A549 (cell line): ENCODE measurements around the gene VPS26A. TPM values are rescaled to one million over a fixed set of nuclear protein-coding genes. Genes with fewer than 3 reads are reported as not detected.

Experiments
- ATOH8 ChIP-seq: fragments of 250-450 bp; sonication (Bioruptor Pico); IDR thresholded peaks from 2 replicates; pipeline ENCODE4 v1.5.0; 2020; ENCODE audit warnings: low read depth, mild to moderate bottlenecking, moderate library complexity
- BCL3 ChIP-seq: fragments of >200 bp; sonication (Bioruptor Twin); formaldehyde crosslinking; IDR thresholded peaks from 3 replicates; pipeline ENCODE4 v1.6.1; 2016
- BHLHE40 ChIP-seq: IDR thresholded peaks from 2 replicates; pipeline ENCODE4 v1.6.1; 2012; ENCODE audit warnings: low read depth, low read length, inconsistent platforms
- CBX2 ChIP-seq: fragments of 200-600 bp; sonication (generic); IDR thresholded peaks from 2 replicates; pipeline ENCODE4 v1.6.1; 2016; ENCODE audit warnings: low read depth, mild to moderate bottlenecking, borderline replicate concordance
- CBX8 ChIP-seq: fragments of 200-600 bp; sonication (generic); IDR thresholded peaks from 2 replicates; pipeline ENCODE4 v1.6.1; 2016
- CHD2 ChIP-seq: fragments of 150-350 bp; IDR thresholded peaks from 2 replicates; pipeline ENCODE4 v1.6.1; 2014; ENCODE audit warnings: low read length; ENCODE audit not compliant: partially characterized antibody
- EHF ChIP-seq: fragments of 250-450 bp; sonication (Bioruptor Pico); IDR thresholded peaks from 2 replicates; pipeline ENCODE4 v1.5.0; 2020; ENCODE audit warnings: mild to moderate bottlenecking
- EHMT2 ChIP-seq: fragments of 200-600 bp; sonication (generic); IDR thresholded peaks from 2 replicates; pipeline ENCODE4 v1.6.1; 2016; ENCODE audit warnings: antibody characterized with exemption, low read depth, mild to moderate bottlenecking, moderate library complexity
- ELK1 ChIP-seq: fragments of 150-350 bp; IDR thresholded peaks from 2 replicates; pipeline ENCODE4 v1.6.1; 2014; ENCODE audit warnings: low read depth, mild to moderate bottlenecking, low read length
- EP300 ChIP-seq, 2 experiments: fragments of >200 bp; sonication (Bioruptor Twin); formaldehyde crosslinking; IDR thresholded peaks; 2 replicates in 1 of 2; 3 replicates in 1 of 2; pipeline ENCODE4 v1.6.1; 2016 to 2017
- FOSB ChIP-seq: fragments of 250-450 bp; sonication (Bioruptor Pico); IDR thresholded peaks from 2 replicates; pipeline ENCODE4 v1.5.0; 2020; ENCODE audit warnings: mild to moderate bottlenecking, moderate library complexity
- FOXS1 ChIP-seq: fragments of 250-450 bp; sonication (Bioruptor Pico); IDR thresholded peaks from 2 replicates; pipeline ENCODE4 v1.5.0; 2020; ENCODE audit warnings: mild to moderate bottlenecking, moderate library complexity
- HEYL ChIP-seq: fragments of 250-450 bp; sonication (Bioruptor Pico); IDR thresholded peaks from 2 replicates; pipeline ENCODE4 v1.8.0; 2021; ENCODE audit warnings: mild to moderate bottlenecking, moderate library complexity
- HMGXB4 ChIP-seq: fragments of 250-450 bp; sonication (Bioruptor Pico); IDR thresholded peaks from 2 replicates; pipeline ENCODE4 v1.5.0; 2021; ENCODE audit warnings: mild to moderate bottlenecking, moderate library complexity, borderline replicate concordance
- HOXA7 ChIP-seq: fragments of 250-450 bp; sonication (Bioruptor Pico); IDR thresholded peaks from 2 replicates; pipeline ENCODE4 v1.5.0; 2020; ENCODE audit warnings: mild to moderate bottlenecking, moderate library complexity
- HOXB13 ChIP-seq: fragments of 250-450 bp; sonication (Bioruptor Pico); IDR thresholded peaks from 2 replicates; pipeline ENCODE4 v1.5.0; 2020; ENCODE audit warnings: low read depth, mild to moderate bottlenecking, moderate library complexity
- HOXB5 ChIP-seq: fragments of 250-450 bp; sonication (Bioruptor Pico); IDR thresholded peaks from 2 replicates; pipeline ENCODE4 v1.5.0; 2020; ENCODE audit warnings: mild to moderate bottlenecking, moderate library complexity
- JUN ChIP-seq, 2 experiments: fragments of >200 bp; sonication (Bioruptor Twin); formaldehyde crosslinking; IDR thresholded peaks; 2 replicates in 1 of 2; 3 replicates in 1 of 2; pipeline ENCODE4 v1.6.1; 2016 to 2017
- KDM1A ChIP-seq: fragments of 200-600 bp; sonication (generic); IDR thresholded peaks from 2 replicates; pipeline ENCODE4 v1.6.1; 2016; ENCODE audit warnings: low read depth, mild to moderate bottlenecking
- KDM5A ChIP-seq: fragments of 200-600 bp; sonication (generic); IDR thresholded peaks from 2 replicates; pipeline ENCODE4 v1.6.1; 2016; ENCODE audit warnings: antibody characterized with exemption, mild to moderate bottlenecking
- MAX ChIP-seq: IDR thresholded peaks from 2 replicates; pipeline ENCODE4 v1.6.1; 2012
- MAZ ChIP-seq: fragments of 150-350 bp; IDR thresholded peaks from 2 replicates; pipeline ENCODE4 v1.6.1; 2014; ENCODE audit warnings: antibody characterized with exemption, low read depth, low read length, borderline replicate concordance
- NFE2L2 ChIP-seq: fragments of 150-350 bp; conservative IDR thresholded peaks from 2 replicates; pipeline ENCODE4 v1.6.1; 2014; ENCODE audit warnings: low read length
- NPAS2 ChIP-seq: fragments of 250-450 bp; sonication (Bioruptor Pico); IDR thresholded peaks from 2 replicates; pipeline ENCODE4 v1.8.0; 2022; ENCODE audit warnings: mild to moderate bottlenecking, moderate library complexity, borderline replicate concordance
- NR3C1 ChIP-seq: fragments of >200 bp; sonication (Bioruptor Twin); formaldehyde crosslinking; IDR thresholded peaks from 3 replicates; pipeline ENCODE4 v1.6.1; 2017
- PHF8 ChIP-seq: fragments of 200-600 bp; sonication (generic); IDR thresholded peaks from 2 replicates; pipeline ENCODE4 v1.6.1; 2016; ENCODE audit warnings: low read depth, mild to moderate bottlenecking, antibody characterized with exemption, moderate library complexity, borderline replicate concordance
- POLR2A ChIP-seq: IDR thresholded peaks from 2 replicates; pipeline ENCODE4 v1.6.1; 2012; ENCODE audit warnings: mild to moderate bottlenecking, low read length
- POLR2AphosphoS2 ChIP-seq: conservative IDR thresholded peaks from 2 replicates; pipeline ENCODE4 v1.6.1; 2012; ENCODE audit warnings: low read length, improper control_type of control experiment, inconsistent platforms
- RAD21 ChIP-seq, 2 experiments: fragments of >200 bp in 1 of 2; sonication (Bioruptor Twin) in 1 of 2; formaldehyde crosslinking in 1 of 2; IDR thresholded peaks in 1 of 2; conservative IDR thresholded peaks in 1 of 2; 2 replicates in 1 of 2; 3 replicates in 1 of 2; pipeline ENCODE4 v1.6.1; 2012 to 2018; ENCODE audit warnings: inconsistent platforms in 1 of 2
- RFX5 ChIP-seq: fragments of 450-650 bp; IDR thresholded peaks from 2 replicates; pipeline ENCODE4 v1.7.1; 2014; ENCODE audit warnings: antibody characterized with exemption, mild to moderate bottlenecking, moderate library complexity
- SREBF2 ChIP-seq: fragments of 450-650 bp; IDR thresholded peaks from 2 replicates; pipeline ENCODE4 v1.6.1; 2014; ENCODE audit warnings: mild to moderate bottlenecking, moderate library complexity
- TFCP2L1 ChIP-seq: fragments of 250-450 bp; sonication (Bioruptor Pico); IDR thresholded peaks from 2 replicates; pipeline ENCODE4 v1.5.0; 2021; ENCODE audit warnings: mild to moderate bottlenecking
- TP53 ChIP-seq: fragments of 250-450 bp; sonication (Bioruptor Pico); IDR thresholded peaks from 2 replicates; pipeline ENCODE4 v1.5.0; 2021; ENCODE audit warnings: mild to moderate bottlenecking, moderate library complexity
- ZC3H11A ChIP-seq: fragments of 450-650 bp; IDR thresholded peaks from 2 replicates; pipeline ENCODE4 v1.6.1; 2014; ENCODE audit warnings: antibody characterized with exemption, mild to moderate bottlenecking
- ZFP36 ChIP-seq: fragments of 450-650 bp; IDR thresholded peaks from 2 replicates; pipeline ENCODE4 v1.6.1; 2014; ENCODE audit warnings: borderline replicate concordance; ENCODE audit not compliant: partially characterized antibody
- ZNF302 ChIP-seq: fragments of 250-450 bp; sonication (Bioruptor Pico); IDR thresholded peaks from 2 replicates; pipeline ENCODE4 v1.9.0; 2021; ENCODE audit warnings: inconsistent platforms, mild to moderate bottlenecking, moderate library complexity
- ZSCAN20 ChIP-seq: fragments of 250-450 bp; sonication (Bioruptor Pico); IDR thresholded peaks from 2 replicates; pipeline ENCODE4 v1.8.0; 2022; ENCODE audit warnings: mild to moderate bottlenecking, moderate library complexity
- polyA plus RNA-seq, 4 experiments: library from polyadenylated mRNA; depleted of rRNA in 3 of 4; stranded (reverse); fragments of >200 nt; fragmentation: RNase III in 1 of 4; extraction: RNeasy Plus Mini Kit Qiagen cat#74134 plus additional on column Dnase treatment in 1 of 4; gene quantifications; 2 replicates in 3 of 4; 3 replicates in 1 of 4; pipeline ENCODE4 v1.2.3, GENCODE V29; 2011 to 2017

The VPS26A gene
- polyA plus RNA-seq, 2 of the 4 experiments (the other 2 are of a cell fraction), result 52.6 to 62.6 TPM

- TF ChIP-seq HMGXB4 (CRISPR knock-in tag) (no peak; the same call in 1 of the 2 replicates), HOXB5 (CRISPR knock-in tag) (peak; percentile 85; the same call in 1 of the 2 replicates), HOXA7 (CRISPR knock-in tag) (peak; percentile 88), ZNF302 (CRISPR knock-in tag) (peak; percentile 82; the same call in 1 of the 2 replicates), HEYL (no peak), KDM5A (peak; percentile 92), JUN (IDR thresholded peaks at IDR 0.05) (peak; percentile 96), TP53 (CRISPR knock-in tag) (no peak), NR3C1 (no peak), CBX8 (no peak), CBX2 (no peak), EP300 (IDR thresholded peaks at IDR 0.05) (no peak), CHD2 (no peak), POLR2A (peak; percentile 59), RFX5 (no peak), POLR2AphosphoS2 (no peak), RAD21 (conservative IDR thresholded peaks at IDR 0.05 in 1 of 2, IDR thresholded peaks at IDR 0.05 in 1 of 2) (0 out of 5 replicates have a peak, but pooled peaks of 1 of the 2 experiments have one; percentile 18), TFCP2L1 (0 out of 2 replicates have a peak, but pooled peaks have one; percentile 9), NPAS2 (CRISPR knock-in tag) (peak; percentile 80; the same call in 1 of the 2 replicates), FOSB (CRISPR knock-in tag) (peak; percentile 71; the same call in 1 of the 2 replicates), HOXB13 (CRISPR knock-in tag) (peak; percentile 87), ZSCAN20 (no peak), NFE2L2 (no peak), FOXS1 (CRISPR knock-in tag) (peak; percentile 94), ATOH8 (CRISPR knock-in tag) (peak; percentile 93), ZFP36 (no peak), KDM1A (no peak), MAZ (peak; percentile 61; the same call in 1 of the 2 replicates), ZC3H11A (no peak), ELK1 (no peak), MAX (peak; percentile 100), EHMT2 (no peak), BCL3 (peak; percentile 69; the same call in 2 of the 3 replicates), EHF (CRISPR knock-in tag) (peak; percentile 83; the same call in 1 of the 2 replicates), BHLHE40 (peak; percentile 55; the same call in 1 of the 2 replicates), PHF8 (peak; percentile 95), SREBF2 (no peak)
Measured at GRCh38 chr10:69179743-69180524, 56.0 kb downstream of the VPS26A start, which contains the start of gene SUPV3L1 (continued).
